Neural progenitor cell (in vitro differentiated cells): ENCODE data around the gene MAGI2. TPM values are rescaled to one million over a fixed set of nuclear protein-coding genes. Genes with fewer than 3 reads are reported as not detected.

Experiments used
- DNase-seq: peaks from one replicate; pipeline ENCODE4 v3.0.0-alpha.2; 2016; ENCODE audit warnings: low spot score
- H2AFZ ChIP-seq: fragments of 200-600 bp; sonication (generic); replicated peaks from 2 replicates; pipeline ENCODE4 v1.6.1; 2016; ENCODE audit warnings: antibody characterized with exemption
- H3F3A ChIP-seq: fragments of 200-600 bp; sonication (generic); 2 replicates; pipeline ENCODE4 v1.6.1; 2016; ENCODE audit warnings: antibody characterized with exemption, low read depth
- H3K27ac ChIP-seq: fragments of 200-600 bp; sonication (generic); 2 replicates; pipeline ENCODE4 v1.5.1; 2016; ENCODE audit warnings: mild to moderate bottlenecking
- H3K27me3 ChIP-seq: fragments of 200-600 bp; sonication (generic); 2 replicates; pipeline ENCODE4 v1.6.1; 2016; ENCODE audit warnings: mild to moderate bottlenecking, moderate library complexity
- H3K36me3 ChIP-seq: fragments of 200-600 bp; sonication (generic); 2 replicates; pipeline ENCODE4 v1.5.1; 2016
- H3K4me1 ChIP-seq: fragments of 200-600 bp; sonication (generic); 2 replicates; pipeline ENCODE4 v1.6.1; 2016; ENCODE audit warnings: mixed run types
- H3K4me2 ChIP-seq: fragments of 200-600 bp; sonication (generic); 2 replicates; pipeline ENCODE4 v1.6.1; 2016
- H3K4me3 ChIP-seq: fragments of 200-600 bp; sonication (generic); 2 replicates; pipeline ENCODE4 v1.5.1; 2016
- H3K79me2 ChIP-seq: fragments of 200-600 bp; sonication (generic); 2 replicates; pipeline ENCODE4 v1.6.1; 2016; ENCODE audit warnings: low read depth
- H3K9ac ChIP-seq: fragments of 200-600 bp; sonication (generic); 2 replicates; pipeline ENCODE4 v1.6.1; 2016
- H3K9me3 ChIP-seq: fragments of 200-600 bp; sonication (generic); 2 replicates; pipeline ENCODE4 v1.5.1; 2016; ENCODE audit warnings: low read depth
- H4K20me1 ChIP-seq: fragments of 200-600 bp; sonication (generic); 2 replicates; pipeline ENCODE4 v1.6.1; 2016; ENCODE audit warnings: low read depth
- H3K27ac Mint-ChIP-seq: 3 replicates; pipeline ENCODE4 v1.8.0; 2021; ENCODE audit warnings: mixed read lengths
- H3K27me3 Mint-ChIP-seq: 2 replicates; pipeline ENCODE4 v1.8.0; 2022; ENCODE audit warnings: low read depth, mild to moderate bottlenecking, inconsistent platforms, moderate library complexity, mixed read lengths; ENCODE audit not compliant: insufficient read depth
- H3K36me3 Mint-ChIP-seq: 3 replicates; pipeline ENCODE4 v1.8.0; 2021; ENCODE audit warnings: mixed read lengths
- H3K4me1 Mint-ChIP-seq: 3 replicates; pipeline ENCODE4 v1.8.0; 2021; ENCODE audit warnings: mixed read lengths
- H3K4me3 Mint-ChIP-seq: 3 replicates; pipeline ENCODE4 v1.8.0; 2021; ENCODE audit warnings: mild to moderate bottlenecking, moderate library complexity, mixed read lengths
- H3K9me3 Mint-ChIP-seq: 3 replicates; pipeline ENCODE4 v1.8.0; 2020; ENCODE audit warnings: mixed read lengths
- CTCF ChIP-seq: fragments of 200-600 bp; sonication (generic); IDR thresholded peaks from 2 replicates; pipeline ENCODE4 v1.5.1; 2017; ENCODE audit warnings: antibody characterized with exemption, mild to moderate bottlenecking
- EZH2 ChIP-seq: fragments of 200-600 bp; sonication (generic); IDR thresholded peaks from 2 replicates; pipeline ENCODE4 v1.6.1; 2017; ENCODE audit warnings: antibody characterized with exemption, mild to moderate bottlenecking, moderate library complexity
- EZH2phosphoT487 ChIP-seq: fragments of 200-600 bp; sonication (generic); IDR thresholded peaks from 2 replicates; pipeline ENCODE4 v1.6.1; 2017; ENCODE audit warnings: antibody characterized with exemption
- total RNA-seq: library from RNA; depleted of rRNA; stranded (reverse); fragments of >200 nt; gene quantifications from 2 replicates; pipeline ENCODE4 v1.2.3, GENCODE V29; 2015; ENCODE audit warnings: low replicate concordance

MAGI2 gene
- total RNA-seq, 1 donor from 2014 or later, result 5.8 TPM

- no peak overlapping the region for H3K27ac ChIP-seq
- no peak overlapping the region for H3K9ac ChIP-seq
- no peaks in the 10 kb centered on the region for H3F3A ChIP-seq
- H3K79me2 ChIP-seq, result no peaks in the 10 kb centered on the region
- H3K27me3 Mint-ChIP-seq, result no peaks in the 10 kb centered on the region
- H3K4me1 Mint-ChIP-seq, result no peaks in the 10 kb centered on the region
- no peaks in the 10 kb centered on the region for H3K36me3 ChIP-seq
- H2AFZ ChIP-seq, result no peak overlapping the region
- H3K4me3 ChIP-seq, result no peak overlapping the region
- peaks cover 4% of the 10 kb centered on the region for H3K9me3 Mint-ChIP-seq
- no peaks in the 10 kb centered on the region for H3K27me3 ChIP-seq
- peaks cover 6% of the 10 kb centered on the region for H3K4me1 ChIP-seq
- no peaks in the 10 kb centered on the region for H4K20me1 ChIP-seq
- H3K27ac Mint-ChIP-seq, result no peak overlapping the region
- no peak for DNase-seq
- no peaks in the 10 kb centered on the region for H3K9me3 ChIP-seq
- TF ChIP-seq EZH2phosphoT487, result no peak
- TF ChIP-seq CTCF, result no peak
- TF ChIP-seq EZH2, result no peak
- H3K4me3 Mint-ChIP-seq, result no peak overlapping the region
- no peaks in the 10 kb centered on the region for H3K36me3 Mint-ChIP-seq
- H3K4me2 ChIP-seq, result no peak overlapping the region
Measured at GRCh38 chr7:77980087-77980713, 1473.3 kb downstream of the MAGI2 start.

GRCh38 chr7:77979219-77979618 lies 1474.2 kb downstream of the MAGI2 start:
- Histone ChIP-seq H3K9me3 (no peaks in the 10 kb centered on the region), H4K20me1 (no peaks in the 10 kb centered on the region), H3F3A (no peaks in the 10 kb centered on the region), H3K4me3 (no peak overlapping the region), H2AFZ (peak overlapping the region; percentile 93), H3K36me3 (no peaks in the 10 kb centered on the region), H3K9ac (no peak overlapping the region), H3K79me2 (no peaks in the 10 kb centered on the region), H3K4me2 (no peak overlapping the region), H3K4me1 (peaks cover 6% of the 10 kb centered on the region), H3K27me3 (no peaks in the 10 kb centered on the region), H3K27ac (no peak overlapping the region)
- Mint-ChIP-seq H3K27me3 (no peaks in the 10 kb centered on the region), H3K9me3 (peaks cover 2% of the 10 kb centered on the region), H3K36me3 (no peaks in the 10 kb centered on the region), H3K27ac (no peak overlapping the region), H3K4me1 (no peaks in the 10 kb centered on the region), H3K4me3 (no peak overlapping the region)
- TF ChIP-seq CTCF (no peak), EZH2 (no peak), EZH2phosphoT487 (no peak)
- DNase-seq, result no peak

- H3K9me3 Mint-ChIP-seq, result peaks cover 2% of the 10 kb centered on the region
- H3K27ac Mint-ChIP-seq, result no peak overlapping the region
- Histone ChIP-seq H2AFZ (no peak overlapping the region), H3K36me3 (no peaks in the 10 kb centered on the region), H3K4me1 (peaks cover 6% of the 10 kb centered on the region), H3K27me3 (no peaks in the 10 kb centered on the region), H3K9me3 (no peaks in the 10 kb centered on the region), H3K9ac (no peak overlapping the region), H3F3A (no peaks in the 10 kb centered on the region), H3K4me2 (no peak overlapping the region), H3K79me2 (no peaks in the 10 kb centered on the region), H4K20me1 (no peaks in the 10 kb centered on the region), H3K4me3 (no peak overlapping the region), H3K27ac (no peak overlapping the region)
- no peaks in the 10 kb centered on the region for H3K27me3 Mint-ChIP-seq
- no peaks in the 10 kb centered on the region for H3K4me1 Mint-ChIP-seq
- H3K36me3 Mint-ChIP-seq, result no peaks in the 10 kb centered on the region
- H3K4me3 Mint-ChIP-seq, result no peak overlapping the region
- no peak for DNase-seq
- TF ChIP-seq CTCF, result no peak
- no peak for TF ChIP-seq EZH2phosphoT487
- no peak for TF ChIP-seq EZH2
Measured at GRCh38 chr7:77975672-77976480, 1477.6 kb downstream of the MAGI2 start.
